Daoy (cell line): Measurements from ENCODE around the gene FOXN1. TPM values are rescaled to one million over a fixed set of nuclear protein-coding genes. Genes with fewer than 3 reads are reported as not detected.
A peak's percentile ranks its signal among the peaks of the same experiment; 100 is the strongest.
"Not testable (repeated sequence)": the region's sequence is repeated elsewhere in the genome, so short reads cannot be mapped to it uniquely, and the experiment has no call there.

Experiments used
- DNase-seq: peaks from one replicate; pipeline ENCODE4 v3.0.0-alpha.2; 2015; ENCODE audit warnings: low read depth
- total RNA-seq: library from RNA; depleted of rRNA; stranded (reverse); fragments of >200 nt; shearing (Covaris generic); gene quantifications from 2 replicates; pipeline ENCODE4 v1.2.3, GENCODE V29; 2014; rRNA removed

The FOXN1 gene
- total RNA-seq, 1 experiment from 2014 or later, result not detected

GRCh38 chr17:28573966-28574480 is 67.9 kb downstream of the FOXN1 start:
- DNase-seq, result no peak

- DNase-seq, result no peak
Observed at GRCh38 chr17:28574526-28574925, 68.4 kb downstream of the FOXN1 start.

- no peak for DNase-seq
Observed at GRCh38 chr17:28575126-28575795, 69.1 kb downstream of the FOXN1 start.

GRCh38 chr17:28576016-28576415 is 69.9 kb downstream of the FOXN1 start:
- not testable (repeated sequence) for DNase-seq

- peak; percentile 91 for DNase-seq
Observed at GRCh38 chr17:28576758-28577465, 70.8 kb downstream of the FOXN1 start, which contains the start of gene ALDOC. TSS of gene ALDOC (minus strand) at chr17:28576895. CDS start at chr17:28575532, 1,363 bp downstream.

GRCh38 chr17:28577466-28577824 is 71.3 kb downstream of the FOXN1 start:
- no peak for DNase-seq

GRCh38 chr17:28578246-28579195 is 72.4 kb downstream of the FOXN1 start:
- no peak for DNase-seq

- no peak for DNase-seq
Observed at GRCh38 chr17:28579526-28579925, 73.4 kb downstream of the FOXN1 start.

- no peak for DNase-seq
Observed at GRCh38 chr17:28580959-28581358, 74.8 kb downstream of the FOXN1 start.

- DNase-seq, result no peak
Observed at GRCh38 chr17:28582513-28582912, 76.4 kb downstream of the FOXN1 start.

- no peak for DNase-seq
Observed at GRCh38 chr17:28584434-28584833, 78.3 kb downstream of the FOXN1 start.

GRCh38 chr17:28585851-28586250 is 79.7 kb downstream of the FOXN1 start:
- DNase-seq, result no peak

Other genes starting within 250 kb of the FOXN1 start
- gene TMEM97, start 187.1 kb upstream of the FOXN1 start, total RNA-seq, result 42.2 and 45.9 TPM in 2 replicates
- gene IFT20, start 170.9 kb upstream of the FOXN1 start, total RNA-seq, result 53.2 and 57.4 TPM in 2 replicates
- gene TNFAIP1, start 170.6 kb upstream of the FOXN1 start, total RNA-seq, result 31.2 and 49.4 TPM in 2 replicates
- gene POLDIP2, start 148.8 kb upstream of the FOXN1 start, total RNA-seq, result 124 and 132 TPM in 2 replicates
- not detected in 2 replicates for gene SEBOX, start 141.1 kb upstream of the FOXN1 start, total RNA-seq
- not detected in 2 replicates for gene VTN, start 136.0 kb upstream of the FOXN1 start, total RNA-seq
- gene SARM1, start 134.7 kb upstream of the FOXN1 start, total RNA-seq, result 3.5 and 3.7 TPM in 2 replicates
- gene SLC46A1, start 100.1 kb upstream of the FOXN1 start, total RNA-seq, result 4.6 and 6.1 TPM in 2 replicates
- not detected in 2 replicates for gene SLC13A2, start 32.7 kb upstream of the FOXN1 start, total RNA-seq
- 17.8 and 25.4 TPM in 2 replicates for gene UNC119, start 46.3 kb downstream of the FOXN1 start, total RNA-seq
- gene PIGS, start 65.2 kb downstream of the FOXN1 start, total RNA-seq, result 44.9 and 49.1 TPM in 2 replicates
- 1.3 and 2.4 TPM in 2 replicates for gene ALDOC, start 70.5 kb downstream of the FOXN1 start, total RNA-seq
- gene SPAG5, start 92.7 kb downstream of the FOXN1 start, total RNA-seq, result 134 and 173 TPM in 2 replicates
- gene RSKR, start 107.8 kb downstream of the FOXN1 start, total RNA-seq, result 9.1 and 11.4 TPM in 2 replicates
- 64.9 and 65.8 TPM in 2 replicates for gene BLTP2, start 138.8 kb downstream of the FOXN1 start, total RNA-seq
- 67.6 and 68.2 TPM in 2 replicates for gene SDF2, start 155.6 kb downstream of the FOXN1 start, total RNA-seq
- 28.4 and 38.2 TPM in 2 replicates for gene SUPT6H, start 155.9 kb downstream of the FOXN1 start, total RNA-seq
- 0.21 and 0.23 TPM in 2 replicates for gene PROCA1, start 205.5 kb downstream of the FOXN1 start, total RNA-seq
- 243 and 290 TPM in 2 replicates for gene RAB34, start 211.5 kb downstream of the FOXN1 start, total RNA-seq
- 697 and 1,346 TPM in 2 replicates for gene RPL23A, start 213.6 kb downstream of the FOXN1 start, total RNA-seq
- 1.3 and 2.4 TPM in 2 replicates for gene TLCD1, start 219.9 kb downstream of the FOXN1 start, total RNA-seq
- gene NEK8, start 222.4 kb downstream of the FOXN1 start, total RNA-seq, result 2.9 and 10.2 TPM in 2 replicates
- gene TRAF4, start 237.7 kb downstream of the FOXN1 start, total RNA-seq, result 20.4 and 23.7 TPM in 2 replicates